HEK293T (cell line): Measurements from ENCODE around the gene ENDOD1.
"Not testable (repeated sequence)": the region's sequence is repeated elsewhere in the genome, so short reads cannot be mapped to it uniquely, and the experiment has no call there.

ENCODE experiments used
- BHLHE40 ChIP-seq: fragments of 450-650 bp; IDR thresholded peaks from 2 replicates; pipeline ENCODE4 v1.6.1; 2016; ENCODE audit warnings: mild to moderate bottlenecking, moderate library complexity, borderline replicate concordance
- FOXA1 ChIP-seq: fragments of 450-650 bp; IDR thresholded peaks from 2 replicates; pipeline ENCODE4 v1.6.1; 2016; ENCODE audit warnings: mild to moderate bottlenecking
- FOXK2 ChIP-seq: fragments of 450-650 bp; IDR thresholded peaks from 2 replicates; pipeline ENCODE4 v1.6.1; 2016; ENCODE audit warnings: mild to moderate bottlenecking
- L3MBTL2 ChIP-seq: fragments of 450-650 bp; conservative IDR thresholded peaks from 2 replicates; pipeline ENCODE4 v1.6.1; 2016; ENCODE audit warnings: mild to moderate bottlenecking
- PKNOX1 ChIP-seq: fragments of 450-650 bp; IDR thresholded peaks from 2 replicates; pipeline ENCODE4 v1.6.1; 2016
- SP1 ChIP-seq: fragments of 450-650 bp; IDR thresholded peaks from 2 replicates; pipeline ENCODE4 v1.6.1; 2017
- TARDBP ChIP-seq: fragments of 450-650 bp; IDR thresholded peaks from 2 replicates; pipeline ENCODE4 v1.6.1; 2016

DNA sequence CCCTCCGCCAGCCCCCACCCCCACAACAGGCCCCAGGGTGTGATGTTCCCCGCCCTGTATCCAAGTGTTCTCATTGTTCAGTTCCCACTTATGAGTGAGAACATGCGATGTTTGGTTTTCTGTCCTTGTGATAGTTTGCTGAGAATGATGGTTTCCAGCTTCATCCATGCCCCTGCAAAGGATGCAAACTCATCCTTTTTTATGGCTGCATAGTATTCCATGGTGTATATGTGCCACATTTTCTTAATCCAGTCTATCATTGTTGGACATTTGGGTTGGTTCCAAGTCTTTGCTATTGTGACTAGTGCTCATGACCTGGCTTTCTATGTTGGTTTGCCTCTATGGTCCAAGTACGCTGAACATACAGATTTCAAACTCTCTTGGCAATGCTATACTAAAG is 47.1 kb downstream of the ENDOD1 start:
- TF ChIP-seq SP1, L3MBTL2, BHLHE40, PKNOX1, FOXA1, TARDBP, FOXK2: not testable (repeated sequence)
